T47D (cell line): ENCODE measurements around the gene LCE1E.
A peak's percentile ranks its signal among the peaks of the same experiment; 100 is the strongest.

ENCODE experiments used
- DNase-seq, 2 experiments: peaks; one replicate each; pipeline versions ENCODE4 v3.0.0 to v3.0.0-alpha.2; 2011 to 2012; ENCODE audit warnings: low read depth in 1 of 2, low spot score in 1 of 2
- JUND ChIP-seq: IDR thresholded peaks from 2 replicates; pipeline ENCODE4 v1.6.1; 2012; ENCODE audit warnings: low read depth
- in situ Hi-C: cut with HindIII; loops from 2 replicates; pipeline ENCODE4 v1.10.0; 2016; ENCODE audit warnings: low sequenced_read_pairs, low pct_unique_long_range_greater_than_20kb

LCE1E gene

GRCh38 chr1:152786077-152786476 lies at the start of gene LCE1E:
Gene LCE1E, plus strand, starts transcription at chr1:152786257. Its CDS starts 1,043 bp downstream, at chr1:152787300.
- in situ Hi-C loops = no loop called here
- DNase-seq = peak in 1 of 2 experiments; percentile 5
- TF ChIP-seq JUND = no peak

GRCh38 chr1:152737997-152738396 lies 48.1 kb upstream of the LCE1E start:
- no peak for TF ChIP-seq JUND
- no peak for DNase-seq
- in situ Hi-C loops = no loop called here

GRCh38 chr1:152739841-152740240 lies 46.2 kb upstream of the LCE1E start:
- in situ Hi-C loops = no loop called here
- no peak for DNase-seq
- no peak for TF ChIP-seq JUND

- DNase-seq = no peak
- in situ Hi-C loops = no loop called here
- TF ChIP-seq JUND = no peak
Observed at GRCh38 chr1:152741656-152742055, 44.4 kb upstream of the LCE1E start.

- DNase-seq = peak in 1 of 2 experiments; percentile 98
- in situ Hi-C loops = no loop called here
- no peak for TF ChIP-seq JUND
Observed at GRCh38 chr1:152743371-152744145, 42.5 kb upstream of the LCE1E start.

GRCh38 chr1:152745289-152745704 lies 40.8 kb upstream of the LCE1E start:
- DNase-seq = peak in 1 of 2 experiments; percentile 57
- in situ Hi-C loops = no loop called here

GRCh38 chr1:152745765-152746444 lies 40.2 kb upstream of the LCE1E start:
- no peak for TF ChIP-seq JUND
- in situ Hi-C loops = no loop called here
- no peak for DNase-seq

More at GRCh38 chr1:152745289-152745704, 40.8 kb upstream of the LCE1E start:
- TF ChIP-seq JUND = no peak

GRCh38 chr1:152747831-152748230 lies 38.2 kb upstream of the LCE1E start:
- in situ Hi-C loops = no loop called here
- no peak for TF ChIP-seq JUND
- DNase-seq = no peak

GRCh38 chr1:152752225-152752624 lies 33.8 kb upstream of the LCE1E start:
- no peak for TF ChIP-seq JUND
- DNase-seq = no peak
- in situ Hi-C loops = no loop called here

- no peak for TF ChIP-seq JUND
- DNase-seq = no peak
- in situ Hi-C loops = no loop called here
Observed at GRCh38 chr1:152753586-152753985, 32.5 kb upstream of the LCE1E start.

- in situ Hi-C loops = no loop called here
- peak in 1 of 2 experiments; percentile 59 for DNase-seq
- TF ChIP-seq JUND = no peak
Observed at GRCh38 chr1:152756872-152757271, 29.2 kb upstream of the LCE1E start.

GRCh38 chr1:152757747-152758146 lies 28.3 kb upstream of the LCE1E start, which contains the start of gene KPRP:
Gene KPRP, plus strand, starts transcription at chr1:152758025. Its CDS starts 1,564 bp downstream, at chr1:152759589.
- no peak for DNase-seq
- TF ChIP-seq JUND = no peak
- in situ Hi-C loops = no loop called here

- TF ChIP-seq JUND = no peak
- in situ Hi-C loops = no loop called here
- DNase-seq = no peak
Observed at GRCh38 chr1:152758636-152759035, 27.4 kb upstream of the LCE1E start.
